ENCODE data around the gene NBEAL2.

Gene NBEAL2

DNA sequence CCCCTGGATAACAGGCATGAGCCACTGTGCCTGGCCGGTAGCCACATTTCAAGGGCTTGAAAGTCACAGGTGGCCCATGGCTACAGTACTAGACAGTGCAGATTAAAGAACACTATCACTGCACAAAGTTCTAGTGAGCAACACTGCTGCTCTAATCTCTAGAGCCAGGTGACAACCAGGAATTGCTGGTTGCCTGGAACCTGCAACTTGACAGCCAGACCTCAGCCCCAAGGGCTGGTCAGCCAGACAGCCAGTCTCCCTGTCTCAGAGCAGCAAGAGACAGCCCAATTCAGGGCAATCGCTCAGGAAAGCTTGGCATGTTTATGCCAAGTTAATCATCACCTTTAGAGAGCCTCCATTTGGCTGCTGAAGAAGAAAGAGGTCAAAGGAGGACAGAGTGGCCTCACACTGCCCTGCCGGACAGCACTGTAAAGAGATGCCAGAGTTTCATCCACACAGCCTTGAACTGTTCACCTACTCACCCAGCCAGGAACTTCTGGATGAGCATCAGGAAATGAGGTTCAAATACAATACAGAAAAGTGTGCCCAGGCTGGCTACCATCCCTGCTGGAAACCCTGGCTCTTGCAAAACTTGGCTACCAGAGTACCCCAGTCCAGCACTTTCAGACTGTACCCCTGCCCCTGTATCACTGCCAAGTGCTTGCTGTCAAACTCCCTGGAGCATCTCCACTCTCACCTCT lies 8.9 kb upstream of the NBEAL2 start:
- TF ChIP-seq, protein P1, sequence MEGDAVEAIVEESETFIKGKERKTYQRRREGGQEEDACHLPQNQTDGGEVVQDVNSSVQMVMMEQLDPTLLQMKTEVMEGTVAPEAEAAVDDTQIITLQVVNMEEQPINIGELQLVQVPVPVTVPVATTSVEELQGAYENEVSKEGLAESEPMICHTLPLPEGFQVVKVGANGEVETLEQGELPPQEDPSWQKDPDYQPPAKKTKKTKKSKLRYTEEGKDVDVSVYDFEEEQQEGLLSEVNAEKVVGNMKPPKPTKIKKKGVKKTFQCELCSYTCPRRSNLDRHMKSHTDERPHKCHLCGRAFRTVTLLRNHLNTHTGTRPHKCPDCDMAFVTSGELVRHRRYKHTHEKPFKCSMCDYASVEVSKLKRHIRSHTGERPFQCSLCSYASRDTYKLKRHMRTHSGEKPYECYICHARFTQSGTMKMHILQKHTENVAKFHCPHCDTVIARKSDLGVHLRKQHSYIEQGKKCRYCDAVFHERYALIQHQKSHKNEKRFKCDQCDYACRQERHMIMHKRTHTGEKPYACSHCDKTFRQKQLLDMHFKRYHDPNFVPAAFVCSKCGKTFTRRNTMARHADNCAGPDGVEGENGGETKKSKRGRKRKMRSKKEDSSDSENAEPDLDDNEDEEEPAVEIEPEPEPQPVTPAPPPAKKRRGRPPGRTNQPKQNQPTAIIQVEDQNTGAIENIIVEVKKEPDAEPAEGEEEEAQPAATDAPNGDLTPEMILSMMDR (IDR thresholded peaks at IDR 0.05): no peak
- DNase-seq: no peak
- Histone ChIP-seq H3K27ac (no peak overlapping the region), H3K27me3 (no peaks in the 10 kb centered on the region), H3K4me1 (peaks cover 0 to 91% (median 63%) of the 10 kb centered on the region in 4 donors), H3K9me3 (no peaks in the 10 kb centered on the region), H3K36me3 (peaks cover 0 to 2% (median 0%) of the 10 kb centered on the region in 3 donors), H3K4me3 (no peak overlapping the region)
- intact Hi-C loops (cut with DNase I; ENCODE audit: low total_unique reads): no loop called here

DNA sequence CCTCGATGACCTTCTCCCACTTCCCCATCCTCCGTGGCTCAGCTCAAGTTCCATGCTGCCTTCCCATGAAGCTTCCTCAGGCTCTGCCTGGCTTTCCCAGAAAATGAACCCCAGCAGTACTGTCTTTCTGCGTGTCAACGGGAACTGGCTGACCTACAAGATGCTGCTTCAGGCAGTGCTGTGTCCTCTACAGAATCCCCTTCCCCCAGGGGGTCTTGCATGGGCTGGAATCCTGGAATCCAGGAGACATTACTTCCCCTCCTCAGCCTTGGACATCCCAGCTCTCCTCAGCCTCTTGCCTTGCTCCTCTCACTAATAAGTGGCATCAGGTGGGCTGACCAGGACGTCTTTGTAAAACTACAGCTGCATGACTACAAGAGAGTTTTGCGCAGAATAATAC lies 8.3 kb upstream of the NBEAL2 start:
- H3K4me3 ChIP-seq: no peak overlapping the region
- peaks cover 0 to 90% (median 59%) of the 10 kb centered on the region in 4 donors for H3K4me1 ChIP-seq
- H3K36me3 ChIP-seq: no peaks in the 10 kb centered on the region
- TF ChIP-seq, protein P1 (IDR thresholded peaks at IDR 0.05): no peak
- no peak overlapping the region for H3K27ac ChIP-seq
- intact Hi-C loops (cut with DNase I; ENCODE audit: low total_unique reads): no loop called here
- no peak for DNase-seq
- H3K27me3 ChIP-seq: no peaks in the 10 kb centered on the region
- H3K9me3 ChIP-seq: no peaks in the 10 kb centered on the region

DNA sequence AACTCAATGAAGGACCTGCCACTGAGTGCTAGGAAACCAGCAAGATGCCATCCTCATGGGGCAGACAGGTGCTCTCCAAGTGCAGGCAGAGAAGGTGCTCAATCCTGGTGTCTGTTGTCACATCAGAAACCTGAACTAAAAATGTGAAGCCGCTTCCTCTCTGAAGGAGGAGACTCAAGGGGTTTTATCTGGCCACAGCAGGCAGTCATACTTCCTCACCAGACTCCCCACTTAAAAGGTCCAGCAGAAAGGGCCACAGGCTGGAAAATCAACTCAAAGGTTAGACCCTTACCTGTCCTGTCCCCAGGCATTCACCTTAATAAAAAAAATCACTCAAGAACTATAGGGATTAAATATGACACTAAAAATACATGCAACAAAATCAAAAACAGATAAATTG lies 7.7 kb upstream of the NBEAL2 start:
- no peak for DNase-seq
- no peak overlapping the region for H3K27ac ChIP-seq
- intact Hi-C loops (cut with DNase I; ENCODE audit: low total_unique reads): no loop called here
- peaks cover 0 to 84% (median 55%) of the 10 kb centered on the region in 4 donors for H3K4me1 ChIP-seq
- H3K4me3 ChIP-seq: no peak overlapping the region
- TF ChIP-seq, protein P1 (IDR thresholded peaks at IDR 0.05): no peak
- H3K27me3 ChIP-seq: no peaks in the 10 kb centered on the region
- no peaks in the 10 kb centered on the region for H3K9me3 ChIP-seq
- no peaks in the 10 kb centered on the region for H3K36me3 ChIP-seq

DNA sequence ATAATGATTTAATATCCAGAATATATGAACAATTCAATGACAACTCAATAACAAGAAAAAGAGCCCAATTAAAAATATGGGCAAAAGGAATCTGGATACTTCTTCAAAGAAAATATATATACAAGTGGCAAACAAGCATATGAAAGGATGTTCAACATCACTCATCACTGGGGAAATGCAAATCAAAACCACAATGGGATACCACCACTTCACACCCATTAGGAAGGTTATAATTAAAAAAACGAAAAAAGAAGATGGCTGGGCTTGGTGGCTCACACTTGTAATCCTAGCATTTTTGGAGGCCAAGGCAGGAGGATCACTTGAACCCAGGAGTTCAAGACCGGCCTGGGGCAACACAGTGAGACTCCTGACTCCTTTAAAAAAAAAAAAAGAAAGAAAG lies 7.1 kb upstream of the NBEAL2 start:
- H3K27ac ChIP-seq: no peak overlapping the region
- peaks cover 0 to 83% (median 56%) of the 10 kb centered on the region in 4 donors for H3K4me1 ChIP-seq
- no peaks in the 10 kb centered on the region for H3K27me3 ChIP-seq
- H3K36me3 ChIP-seq: no peaks in the 10 kb centered on the region
- no peak overlapping the region for H3K4me3 ChIP-seq
- TF ChIP-seq, protein P1 (IDR thresholded peaks at IDR 0.05): no peak
- H3K9me3 ChIP-seq: no peaks in the 10 kb centered on the region
- intact Hi-C loops (cut with DNase I; ENCODE audit: low total_unique reads): no loop called here
- no peak for DNase-seq

DNA sequence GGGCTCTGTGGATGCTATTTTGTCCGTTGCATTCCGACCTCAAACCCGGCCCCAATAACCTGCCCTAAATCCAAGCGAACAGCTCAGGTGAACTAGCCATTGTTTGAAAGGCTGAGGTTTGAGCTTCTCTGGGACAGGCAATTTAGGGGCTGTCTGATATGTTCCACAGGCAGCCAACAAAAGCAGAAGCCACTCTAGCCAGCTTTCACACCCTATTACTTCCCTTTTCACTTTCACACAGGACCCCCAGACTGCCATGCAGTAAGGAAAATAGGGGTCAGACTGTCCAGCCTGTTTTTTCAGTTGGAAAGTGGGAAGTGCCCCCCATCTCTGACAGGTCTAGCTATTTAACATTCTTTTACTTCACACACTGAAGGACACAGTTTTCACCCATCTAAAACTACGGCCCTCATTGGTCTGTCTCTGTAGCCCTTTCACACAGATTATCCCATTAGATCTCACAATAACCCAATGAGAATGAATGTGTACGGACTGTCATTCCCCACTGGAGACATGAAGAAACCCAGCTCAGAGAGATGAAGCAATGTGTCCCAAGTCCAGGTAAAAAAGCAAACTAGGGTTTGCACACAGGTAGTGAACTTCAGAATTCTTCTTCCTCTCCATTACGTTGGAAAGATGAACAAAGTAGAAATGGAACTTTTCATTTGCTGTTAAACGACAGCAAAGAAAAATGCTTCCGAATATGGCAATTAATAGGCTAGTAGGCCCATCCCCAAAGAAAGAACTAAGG lies 4.9 kb upstream of the NBEAL2 start:
- H3K27ac ChIP-seq: no peak overlapping the region
- no peak for DNase-seq
- H3K4me1 ChIP-seq: peaks cover 0 to 80% (median 55%) of the 10 kb centered on the region in 4 donors
- H3K36me3 ChIP-seq: no peaks in the 10 kb centered on the region
- TF ChIP-seq, protein P1 (IDR thresholded peaks at IDR 0.05): no peak
- intact Hi-C loops (cut with DNase I; ENCODE audit: low total_unique reads): no loop called here
- no peak overlapping the region for H3K4me3 ChIP-seq
- no peaks in the 10 kb centered on the region for H3K27me3 ChIP-seq
- no peaks in the 10 kb centered on the region for H3K9me3 ChIP-seq

Data from tibial artery (tissue), 4 donors.